NCI-H2171 (cell line): Measurements from ENCODE around the gene URB2.
"Not testable (repeated sequence)": the region's sequence is repeated elsewhere in the genome, so short reads cannot be mapped to it uniquely, and the experiment has no call there.

Source experiments
- DNase-seq: peaks from one replicate; lab custom pipeline; 2025; lab: John Stamatoyannopoulos, UW

Gene URB2

DNA sequence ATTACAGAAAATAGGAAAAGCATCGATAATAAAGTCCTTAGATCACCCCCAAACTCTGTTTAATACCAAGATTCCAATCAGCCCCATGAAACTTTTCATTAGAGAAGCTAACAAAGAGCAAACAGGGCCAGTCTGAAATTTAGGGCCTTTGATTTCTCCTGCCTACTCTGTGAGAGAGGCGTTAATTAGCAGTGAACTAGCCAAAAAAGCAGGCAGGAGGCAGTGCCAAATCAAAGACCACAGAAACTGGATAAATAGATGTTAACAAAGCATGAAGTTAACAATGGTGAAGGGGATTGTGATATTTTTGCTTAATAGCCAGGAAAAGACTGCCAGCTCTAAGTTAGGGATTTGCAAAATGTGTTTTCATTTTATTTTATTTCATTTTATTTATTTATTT is 11.3 kb upstream of the URB2 start:
- no peak for DNase-seq

DNA sequence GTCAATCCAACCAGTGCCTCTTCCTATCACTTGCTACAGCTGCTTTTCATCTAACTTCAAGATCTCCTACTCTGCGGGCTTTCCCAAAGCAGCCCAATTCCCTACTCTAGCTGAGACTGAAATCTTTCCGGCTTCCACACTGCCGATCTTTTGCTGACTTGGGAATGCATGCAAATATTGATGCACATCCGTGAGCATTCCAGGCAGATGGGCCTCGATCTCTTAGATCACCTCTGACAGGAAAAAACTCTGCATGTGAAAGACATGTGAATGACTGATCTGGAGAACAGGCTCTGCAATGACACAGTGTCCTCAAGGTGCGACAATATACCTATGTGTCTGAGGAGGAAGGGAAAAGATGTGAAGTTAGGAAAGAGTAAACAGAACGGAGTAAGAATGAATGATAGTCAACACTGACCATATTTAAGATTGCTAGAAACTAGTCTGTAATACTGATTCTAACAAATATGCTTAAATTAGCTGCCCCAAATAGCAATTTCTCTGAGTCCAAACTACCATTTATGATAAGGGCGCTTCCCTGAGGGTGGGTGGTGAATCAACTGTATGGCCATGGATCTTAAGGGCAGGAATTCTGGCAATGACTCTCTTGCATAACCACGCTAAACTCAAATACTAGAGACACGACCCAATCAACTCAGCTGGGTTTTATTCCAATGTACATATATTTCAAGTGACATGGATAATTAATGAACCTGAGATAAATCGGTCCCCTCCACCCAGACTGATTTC is 8.5 kb upstream of the URB2 start:
- no peak for DNase-seq

DNA sequence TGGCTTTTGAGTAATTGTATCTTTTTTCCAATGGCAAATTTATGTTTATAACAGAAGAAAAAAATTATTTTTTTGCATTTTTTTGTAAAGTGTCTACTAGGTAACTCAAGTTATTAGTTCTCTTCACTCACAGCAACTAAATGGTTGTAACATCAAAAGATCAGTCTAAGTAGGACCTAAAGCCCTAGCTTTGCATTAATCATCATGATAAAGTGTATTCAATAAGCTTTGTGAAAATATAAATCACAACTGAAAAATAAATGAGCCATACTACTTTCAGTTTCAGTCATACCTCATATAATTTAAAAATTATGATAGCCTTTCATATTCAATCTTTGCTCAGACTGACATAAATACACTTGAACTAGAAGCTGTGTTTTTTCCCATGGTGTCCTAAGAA is 7.0 kb upstream of the URB2 start:
- no peak for DNase-seq

DNA sequence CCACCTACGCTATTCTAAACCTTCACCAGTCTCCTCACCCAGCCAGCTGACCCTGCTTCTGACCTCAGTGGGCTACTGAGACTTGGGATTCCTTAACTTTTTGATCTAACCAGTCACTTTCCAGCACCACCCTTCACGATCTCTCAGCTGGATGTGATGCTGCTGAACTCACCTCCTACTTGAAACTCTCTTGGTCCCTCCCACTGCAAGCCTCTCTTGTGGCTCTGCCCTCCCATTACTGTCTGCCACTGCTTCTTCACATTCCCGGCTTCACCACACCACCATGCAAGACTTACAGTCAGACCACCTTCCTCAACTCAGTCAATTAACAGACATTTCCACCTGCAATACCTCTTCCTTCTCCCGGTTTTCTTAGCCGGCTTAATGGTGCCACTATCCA is 6.4 kb upstream of the URB2 start:
- DNase-seq = no peak

DNA sequence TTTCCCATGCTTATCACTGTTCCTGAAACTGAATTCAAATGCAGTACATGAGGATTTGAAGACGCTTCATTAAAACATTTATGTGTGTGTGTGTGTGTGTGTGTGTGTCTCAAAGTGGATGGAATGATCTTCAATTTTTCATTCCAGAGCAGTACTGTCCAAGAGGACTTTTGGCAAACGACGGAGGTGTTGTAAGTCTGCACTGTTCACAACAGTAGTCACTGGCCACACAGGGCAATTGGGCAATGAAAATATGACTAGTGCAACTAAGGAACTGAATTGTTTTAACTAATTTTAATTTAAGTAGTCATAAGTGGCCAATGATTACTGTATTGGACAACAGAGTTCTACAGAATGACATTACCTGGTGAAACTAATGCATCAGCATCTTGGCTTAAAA is 5.2 kb upstream of the URB2 start:
- DNase-seq = no peak

DNA sequence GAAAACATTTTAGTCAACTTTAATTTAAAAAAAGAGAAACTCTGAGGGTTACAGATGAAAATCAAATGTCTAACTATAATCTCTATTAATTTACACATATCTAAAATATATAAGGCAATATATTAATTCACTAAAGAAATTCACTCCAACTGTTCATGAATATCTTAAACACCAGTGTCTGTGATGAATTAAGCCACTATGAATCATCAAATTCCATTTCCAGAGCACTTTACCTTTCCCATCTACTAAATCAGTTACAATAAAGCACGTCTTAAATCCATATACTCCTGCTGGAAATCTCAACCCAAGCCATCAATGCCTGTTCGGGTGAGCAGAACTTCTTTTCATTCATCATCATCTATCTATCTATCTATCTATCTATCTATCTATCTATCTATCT is 4.4 kb upstream of the URB2 start:
- DNase-seq = no peak

DNA sequence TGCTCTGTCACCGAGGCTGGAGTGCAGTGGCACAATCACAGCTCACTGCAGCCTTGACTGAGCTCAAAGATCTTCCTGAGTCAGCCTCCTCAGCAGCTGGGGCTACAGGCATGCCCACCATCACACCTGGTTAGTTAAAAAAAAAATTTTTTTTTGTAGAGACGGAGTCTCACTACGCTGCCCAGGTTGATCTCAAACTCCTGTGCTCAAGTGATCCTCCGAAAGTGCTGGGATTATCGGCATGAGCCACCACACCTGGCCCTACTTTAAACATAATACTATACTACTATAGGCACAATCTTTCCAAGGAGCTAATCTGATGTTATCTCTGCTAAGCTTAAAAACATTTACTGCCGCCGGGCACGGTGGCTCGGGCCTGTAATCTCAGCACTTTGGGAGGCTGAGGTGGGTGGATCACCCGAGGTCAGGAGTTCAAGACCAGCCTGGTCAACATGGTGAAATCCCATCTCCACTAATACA is 3.4 kb upstream of the URB2 start:
- not testable (repeated sequence) for DNase-seq

DNA sequence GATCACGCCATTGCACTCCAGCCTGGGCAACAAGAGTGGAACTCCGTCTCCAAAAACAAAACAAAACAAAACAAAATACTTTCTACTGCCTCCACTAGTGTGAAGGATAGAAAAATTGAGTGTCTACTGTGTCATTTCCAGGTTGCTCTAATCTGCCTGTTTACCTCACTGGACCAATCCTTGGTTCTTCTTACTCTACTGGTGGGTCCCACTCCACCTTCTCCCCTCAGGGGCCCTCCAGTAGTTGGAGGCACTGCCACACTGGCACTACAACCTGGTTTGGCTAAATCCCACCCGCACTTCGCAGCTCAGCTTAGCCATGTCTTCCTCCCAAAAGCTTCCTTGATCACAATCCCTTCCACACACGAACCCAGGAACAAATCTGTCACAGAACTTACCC is 2.8 kb upstream of the URB2 start:
- DNase-seq = no peak

DNA sequence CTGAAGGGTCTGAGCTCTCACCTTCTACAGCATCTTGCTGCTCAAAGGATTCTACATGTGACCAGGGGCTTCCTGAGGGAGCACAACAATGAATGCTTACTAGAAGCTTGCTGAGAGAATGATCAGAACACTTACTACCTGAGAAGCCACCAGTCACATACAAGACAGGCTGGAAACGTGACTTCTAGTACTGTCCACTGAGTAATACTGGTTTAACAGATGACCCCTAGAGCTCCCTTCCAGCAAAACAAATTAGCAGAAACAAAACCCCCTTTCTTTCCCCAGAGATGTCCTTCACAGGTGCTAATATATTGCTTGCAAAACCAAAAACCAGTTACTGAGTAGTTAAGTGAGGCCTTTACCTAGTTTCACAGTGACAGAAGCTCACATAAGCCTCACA is 2.2 kb upstream of the URB2 start:
- no peak for DNase-seq

DNA sequence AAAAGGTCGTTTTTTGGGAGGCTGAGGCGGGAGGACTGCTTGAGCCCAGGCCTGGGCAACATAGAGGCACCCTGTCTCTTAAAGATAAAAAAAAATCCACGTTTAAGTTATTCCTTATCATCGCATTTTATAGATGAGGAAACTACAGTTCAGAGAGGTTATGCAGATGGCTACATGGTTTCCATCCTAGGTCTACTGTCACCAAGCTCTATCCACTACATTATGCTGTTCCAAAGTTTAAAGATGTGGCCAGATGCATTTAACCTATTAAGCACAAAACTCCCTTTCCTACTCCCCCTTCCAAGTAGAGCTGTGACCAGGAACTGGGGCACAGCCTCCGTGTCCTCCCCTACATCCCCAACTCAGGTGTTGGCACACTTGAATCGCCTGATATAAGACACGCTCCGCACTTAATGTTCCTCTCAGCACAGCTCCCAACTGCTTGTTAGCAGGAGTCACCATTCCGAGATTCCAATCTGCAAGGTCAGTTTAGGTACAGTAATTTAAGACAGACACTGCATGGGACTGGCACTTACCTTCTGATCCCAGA is 1.5 kb upstream of the URB2 start:
- no peak for DNase-seq

DNA sequence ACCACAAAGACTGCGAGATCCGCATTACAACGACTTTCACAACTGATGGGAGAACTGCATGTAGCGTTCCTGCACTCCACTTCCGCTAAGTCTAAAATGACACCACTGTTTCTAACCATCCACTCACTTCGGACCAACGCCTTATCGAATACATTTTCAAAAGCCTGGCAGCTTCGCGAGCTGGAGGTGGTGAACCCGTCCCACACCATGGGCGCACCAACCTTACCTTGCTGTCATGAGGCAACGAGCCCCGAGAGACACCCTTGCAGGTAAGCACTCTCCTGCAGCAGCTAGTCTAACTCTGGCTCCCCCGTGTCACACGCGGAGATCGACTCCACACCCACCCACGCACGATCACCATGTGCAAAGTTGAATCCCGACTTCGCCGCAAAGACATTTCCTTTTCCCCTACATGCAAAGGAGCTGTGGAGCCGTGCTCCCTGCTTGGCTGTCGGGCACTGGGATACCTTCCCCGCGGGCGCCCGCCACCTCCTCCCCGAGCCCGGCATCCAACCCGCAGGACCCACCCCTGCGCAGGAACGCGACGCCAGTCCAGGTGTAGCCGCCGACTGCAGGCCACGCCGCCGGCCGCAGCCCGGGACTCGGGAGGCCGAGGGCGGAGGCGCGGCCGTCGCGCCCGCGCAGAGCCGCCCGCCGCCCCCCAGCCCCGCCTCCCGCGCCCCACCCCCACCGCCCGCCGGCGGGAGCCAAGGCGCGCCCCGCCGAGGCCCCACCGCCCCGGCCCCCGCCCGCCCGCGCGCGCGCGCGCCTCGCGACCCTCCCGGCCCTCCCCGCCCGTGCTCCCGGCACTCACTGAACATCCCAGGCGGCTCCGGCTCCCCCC is 754 bp upstream of the URB2 start:
- peak; percentile 64 for DNase-seq

DNA sequence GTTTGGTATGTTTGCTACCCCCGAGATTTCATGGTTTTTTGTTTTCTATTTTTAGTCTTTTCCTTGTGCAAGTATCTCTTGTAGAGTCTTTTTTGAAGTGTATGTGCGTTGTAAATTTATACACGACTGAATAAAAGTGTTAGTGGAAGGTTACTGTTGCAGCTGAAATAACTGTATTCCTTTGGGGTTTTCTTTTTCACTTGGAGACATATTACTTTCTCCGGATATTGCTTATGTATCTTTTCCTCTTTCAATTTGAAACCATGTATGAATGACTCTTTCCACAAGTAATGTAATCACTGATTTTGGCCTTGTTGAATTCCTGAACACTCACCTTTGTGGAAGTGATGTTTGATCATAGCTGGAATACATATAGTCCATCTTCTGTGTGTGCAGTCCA is 956 bp downstream of the URB2 start:
- no peak for DNase-seq

DNA sequence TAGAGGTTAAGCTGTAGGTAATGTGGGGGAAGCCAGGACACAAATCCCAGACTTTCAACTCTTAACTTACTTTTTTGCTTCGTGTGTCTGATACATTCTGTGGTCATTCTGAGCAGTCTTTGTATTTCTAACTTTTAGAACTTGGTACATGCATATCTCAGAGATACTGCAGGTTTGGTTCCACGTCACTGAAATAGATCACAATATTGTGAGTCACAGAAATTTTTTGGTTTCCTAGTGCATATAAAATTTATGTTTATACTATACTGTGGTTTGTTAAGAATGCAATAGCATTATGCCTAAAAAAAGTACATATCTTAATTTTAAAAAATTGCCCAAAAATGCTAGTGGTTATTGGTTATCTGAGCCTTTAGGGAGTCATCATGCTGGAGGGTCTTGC is 3.2 kb downstream of the URB2 start:
- no peak for DNase-seq

DNA sequence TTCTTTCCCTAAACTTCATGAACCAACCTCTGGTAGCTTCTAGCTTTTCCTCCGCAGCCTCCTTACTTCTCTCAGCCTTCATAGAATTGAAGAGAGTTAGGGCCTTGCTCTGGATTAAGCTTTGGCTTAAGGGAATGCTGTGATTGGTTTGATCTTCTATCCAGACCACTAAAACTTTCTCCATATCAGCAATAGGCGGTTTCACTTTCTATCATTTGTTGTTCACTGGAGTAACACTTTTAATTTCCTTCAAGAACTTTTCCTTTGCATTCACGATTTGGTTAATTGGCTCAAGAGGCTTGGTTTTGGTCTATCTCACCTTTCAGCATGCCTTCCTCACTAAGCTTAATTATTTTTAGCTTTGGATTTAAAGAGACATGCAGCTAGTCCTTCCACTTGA is 5.1 kb downstream of the URB2 start:
- no peak for DNase-seq

DNA sequence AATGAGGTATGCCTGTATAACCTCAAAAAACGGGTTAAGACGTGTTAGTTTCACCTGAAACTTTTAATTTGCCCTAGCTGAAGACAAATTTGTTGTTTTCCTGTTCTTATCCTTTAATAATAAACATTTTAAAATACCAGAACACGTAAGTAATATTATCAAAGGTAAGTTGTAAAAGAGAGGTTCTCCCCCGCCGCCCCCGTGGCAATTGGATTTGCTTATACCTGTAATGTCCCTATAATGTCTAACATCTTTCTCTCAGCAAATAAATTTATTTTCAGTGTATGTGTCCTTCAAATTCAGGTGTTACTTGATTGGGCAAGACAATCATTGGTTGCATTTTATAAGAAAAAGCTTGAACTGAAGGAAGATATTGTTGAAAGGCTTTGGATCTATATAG is 5.9 kb downstream of the URB2 start:
- no peak for DNase-seq

DNA sequence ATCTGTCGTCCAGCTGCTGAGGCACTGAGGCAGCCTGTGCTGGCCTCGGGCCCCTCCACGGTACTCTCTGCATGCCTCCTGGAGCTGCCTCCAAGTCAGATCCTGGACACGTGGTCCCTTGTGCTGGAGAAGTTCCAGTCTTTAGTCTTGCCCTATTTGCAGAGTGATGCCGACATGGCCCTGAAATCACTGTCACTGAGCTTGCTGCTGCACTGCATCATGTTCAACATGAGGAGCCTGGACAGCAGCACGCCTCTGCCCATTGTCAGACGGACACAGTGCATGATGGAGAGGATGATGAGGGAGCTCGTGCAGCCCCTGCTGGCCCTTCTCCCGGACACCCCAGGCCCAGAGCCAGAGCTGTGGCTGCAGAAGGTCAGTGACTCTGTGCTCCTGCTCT is 10.0 kb downstream of the URB2 start:
- no peak for DNase-seq

DNA sequence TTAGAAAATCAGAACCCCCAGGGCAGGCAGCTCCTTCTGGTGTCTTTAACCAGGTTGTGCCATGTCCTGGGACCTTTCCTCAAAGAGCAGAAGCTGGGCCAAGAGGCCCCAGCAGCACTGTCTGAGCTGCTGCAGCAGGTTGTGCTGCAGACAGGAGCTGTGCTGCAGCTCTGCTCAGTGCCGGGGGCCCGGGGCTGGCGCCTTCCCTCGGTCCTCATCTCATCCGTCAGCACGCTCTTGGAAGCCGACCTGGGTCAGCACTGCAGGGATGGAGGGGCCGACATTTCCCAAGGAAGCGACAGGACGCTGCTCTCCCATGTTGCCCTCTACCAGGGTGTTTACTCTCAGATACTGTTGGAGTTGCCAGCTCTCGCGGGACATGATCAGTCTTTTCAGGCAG is 11.7 kb downstream of the URB2 start:
- DNase-seq = no peak

DNA sequence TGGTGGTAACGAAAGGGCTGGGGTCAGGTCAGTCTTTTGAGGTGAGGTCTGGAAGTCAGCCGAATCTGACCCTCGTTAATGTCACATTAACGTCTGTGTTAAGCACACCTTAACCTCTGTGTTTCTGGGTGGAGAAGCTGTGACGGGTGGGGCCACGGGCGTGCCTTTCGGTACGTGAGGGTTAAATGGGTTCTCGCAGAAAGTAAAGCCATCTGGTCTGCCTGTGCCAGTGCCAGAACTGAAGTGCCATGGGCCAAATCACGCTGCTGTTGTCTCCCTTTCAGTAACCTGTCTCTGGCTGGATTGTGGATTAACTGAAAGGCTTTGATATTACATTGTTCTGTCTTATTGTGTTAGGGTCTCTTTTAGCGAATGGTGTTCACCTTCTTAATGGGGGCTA is 14.4 kb downstream of the URB2 start:
- peak; percentile 46 for DNase-seq

DNA sequence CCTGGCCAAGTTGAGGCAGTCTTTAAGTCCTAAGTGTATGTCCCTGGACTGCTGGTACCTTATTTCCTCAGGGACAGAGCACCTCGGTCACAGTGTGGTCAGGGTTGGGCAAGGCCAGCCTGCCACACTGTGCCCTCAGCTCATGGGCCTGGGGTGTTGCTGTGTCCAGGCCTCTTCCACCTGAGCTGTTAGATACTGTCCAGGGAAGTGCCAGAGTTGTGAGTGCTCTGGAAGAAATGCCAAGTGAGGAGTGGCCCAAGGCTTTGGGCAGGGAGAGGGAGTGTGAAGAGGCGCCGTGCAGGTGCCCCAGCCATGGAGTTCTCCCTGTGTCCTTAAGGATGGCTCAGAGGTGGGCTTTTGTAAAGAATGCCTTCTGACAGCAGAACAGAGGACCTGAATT is 15.3 kb downstream of the URB2 start:
- no peak for DNase-seq

DNA sequence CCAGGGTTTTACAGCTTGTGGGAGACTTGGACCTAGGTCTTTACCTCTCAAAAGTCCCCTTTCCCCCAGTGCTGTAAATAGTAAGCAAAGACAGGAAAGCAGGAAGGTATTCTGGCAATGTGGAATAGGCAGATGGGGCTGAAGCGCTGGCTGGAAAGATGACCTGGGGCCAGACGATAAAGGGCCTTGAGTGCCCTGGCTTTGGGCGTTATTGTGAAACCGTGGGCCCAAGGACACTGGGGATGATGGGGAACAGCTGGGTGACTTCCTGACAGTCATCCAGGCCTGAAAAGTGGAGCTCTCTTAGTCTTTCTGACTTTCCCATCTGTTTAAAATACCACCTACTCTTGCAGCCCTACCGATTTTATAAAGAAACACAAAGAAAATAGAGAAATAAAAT is 16.3 kb downstream of the URB2 start:
- no peak for DNase-seq

DNA sequence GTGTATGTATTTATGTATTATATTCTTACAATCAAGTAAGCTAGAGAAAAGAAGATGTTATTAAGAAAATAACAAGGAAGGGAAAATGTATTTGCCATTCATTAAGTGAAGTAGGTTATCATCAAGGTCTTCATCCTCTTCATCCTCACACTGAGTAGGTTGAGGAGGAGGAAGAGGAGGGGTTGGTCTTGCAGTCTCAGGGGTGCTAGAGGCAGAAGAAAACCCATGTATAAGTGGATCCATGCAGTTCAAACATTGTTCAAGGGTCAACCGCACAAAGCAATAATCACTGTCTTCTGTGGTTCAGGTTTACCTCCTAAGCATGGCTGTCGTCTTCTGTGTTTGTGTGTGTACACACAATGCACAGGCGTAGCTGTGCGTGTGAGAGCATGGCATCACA is 16.9 kb downstream of the URB2 start:
- no peak for DNase-seq

DNA sequence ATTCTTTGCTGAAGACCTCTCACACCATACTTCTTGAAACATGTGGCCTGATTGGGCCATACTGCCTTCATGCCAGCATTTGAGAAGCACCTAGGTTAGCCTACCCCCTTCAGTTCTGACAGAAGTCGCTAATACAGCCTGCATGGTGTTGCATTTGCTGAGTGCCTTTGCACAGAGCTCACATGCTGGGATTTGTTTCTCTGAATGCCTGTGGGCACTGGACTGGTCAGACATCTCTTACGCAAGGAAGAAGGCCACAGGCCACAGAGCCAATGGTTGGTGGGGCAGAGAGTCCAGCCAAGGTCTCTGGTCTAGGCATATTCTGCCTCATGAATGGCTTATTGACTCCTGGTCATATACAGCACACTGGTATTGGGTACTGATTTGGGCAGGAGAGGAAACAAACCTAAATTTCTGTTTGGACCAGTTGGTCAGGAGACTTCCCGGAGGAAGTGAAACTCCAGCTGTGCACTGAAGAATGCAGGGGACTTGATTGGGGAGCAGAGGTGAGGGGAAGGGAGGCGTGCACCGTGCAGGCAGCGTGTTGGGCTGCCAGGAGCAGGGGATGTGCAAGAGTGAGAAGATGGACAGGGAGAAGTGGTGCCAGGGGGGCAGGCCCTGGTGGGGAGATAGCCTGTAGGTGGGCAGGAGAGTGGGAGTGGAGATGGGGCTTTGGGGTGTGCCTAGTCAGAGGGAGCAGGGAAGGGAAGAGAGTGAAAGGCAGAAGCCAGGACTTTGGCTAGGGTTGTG is 18.1 kb downstream of the URB2 start:
- no peak for DNase-seq
